ENCODE measurements around the gene THSD7A. TPM values are rescaled to one million over a fixed set of nuclear protein-coding genes. Genes with fewer than 3 reads are reported as not detected.

The THSD7A gene
- total and polyA plus RNA-seq, 8 donors = 3.7 to 20.8 (median 17.8) TPM

DNA sequence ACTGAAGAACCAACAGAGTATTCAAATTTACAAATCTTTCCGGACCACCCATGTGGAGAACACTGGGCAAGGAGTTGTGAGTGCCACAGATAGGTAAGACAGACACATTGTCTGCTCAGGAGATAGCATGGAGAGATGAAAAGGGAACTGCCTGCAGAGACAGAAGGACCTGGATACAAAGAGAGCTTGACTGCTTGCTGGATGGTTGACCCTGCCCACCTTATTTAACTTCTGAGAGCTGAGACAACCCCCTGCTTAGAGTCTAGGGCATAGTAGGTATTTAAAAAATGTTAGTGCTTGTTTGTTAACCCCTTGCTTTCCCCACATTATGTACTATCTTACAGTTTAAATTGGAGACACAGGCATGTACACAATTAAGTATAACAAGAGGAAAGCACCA is 314.1 kb downstream of the THSD7A start:
- TF ChIP-seq CTCF (IDR thresholded peaks at IDR 0.05) = no peak
- intact Hi-C loops (cut with DNase I) = no loop called here
- Histone ChIP-seq H3K27me3 (no peaks in the 10 kb centered on the region), H3K4me3 (no peak overlapping the region), H3K4me1 (no peaks in the 10 kb centered on the region), H3K9me3 (no peaks in the 10 kb centered on the region), H3K36me3 (no peaks in the 10 kb centered on the region), H3K27ac (no peak overlapping the region)
- ATAC-seq (no peak), DNase-seq (no peak)

GRCh38 chr7:11516328-11516727 is 315.7 kb downstream of the THSD7A start:
- TF ChIP-seq CTCF (IDR thresholded peaks at IDR 0.05) = no peak
- no peaks in the 10 kb centered on the region for H3K27me3 ChIP-seq
- no peak overlapping the region for H3K27ac ChIP-seq
- ATAC-seq (no peak), DNase-seq (no peak)
- no peaks in the 10 kb centered on the region for H3K9me3 ChIP-seq
- H3K36me3 ChIP-seq = no peaks in the 10 kb centered on the region
- no peak overlapping the region for H3K4me3 ChIP-seq
- H3K4me1 ChIP-seq = no peaks in the 10 kb centered on the region
- intact Hi-C loops (cut with DNase I) = no loop called here

DNA sequence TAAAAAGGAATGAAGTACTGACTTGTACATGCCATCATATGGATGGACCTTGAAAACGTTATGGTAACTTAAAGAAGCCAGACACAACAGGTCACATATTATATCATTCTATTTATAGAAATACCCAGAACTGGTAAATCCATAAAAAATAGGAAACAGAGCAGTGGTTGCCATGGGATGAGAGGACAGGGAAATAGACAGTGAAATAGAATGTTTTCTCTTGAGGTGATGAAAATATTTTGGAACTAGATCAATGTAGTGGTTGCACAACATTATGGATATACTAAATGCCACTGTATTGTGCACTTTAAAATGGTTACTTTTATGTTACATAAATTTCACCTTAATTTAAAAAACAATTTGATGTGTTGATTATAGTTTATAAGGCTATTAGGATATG is 318.5 kb downstream of the THSD7A start:
- Histone ChIP-seq H3K27me3 (no peaks in the 10 kb centered on the region), H3K27ac (no peak overlapping the region), H3K4me1 (no peaks in the 10 kb centered on the region), H3K4me3 (no peak overlapping the region), H3K36me3 (no peaks in the 10 kb centered on the region), H3K9me3 (peaks cover 0 to 3% of the 10 kb centered on the region in 2 donors)
- no peak for DNase-seq
- no peak for ATAC-seq
- TF ChIP-seq CTCF (IDR thresholded peaks at IDR 0.05) = no peak
- intact Hi-C loops (cut with DNase I) = no loop called here

DNA sequence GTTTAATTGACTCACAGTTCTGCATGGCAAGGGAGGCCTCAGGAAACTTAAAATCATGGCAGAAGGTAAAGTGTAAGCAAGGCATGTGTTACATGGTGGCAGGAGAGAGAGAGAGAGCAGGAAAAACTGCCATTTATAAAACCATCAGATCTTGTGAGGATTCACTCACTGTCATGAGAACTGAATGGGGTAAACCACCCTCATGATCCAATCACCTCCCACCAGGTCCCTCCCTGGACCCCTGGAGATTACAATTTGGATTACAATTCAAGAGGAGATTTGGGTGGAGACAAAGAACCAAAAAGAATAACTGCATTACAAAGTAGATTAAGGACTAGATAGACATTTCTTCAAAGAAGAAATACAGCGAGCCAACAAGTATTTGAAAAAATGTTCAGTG is 324.1 kb downstream of the THSD7A start:
- Histone ChIP-seq H3K27me3 (no peaks in the 10 kb centered on the region), H3K4me3 (no peak overlapping the region), H3K9me3 (peaks cover 0 to 15% of the 10 kb centered on the region in 2 donors), H3K27ac (no peak overlapping the region), H3K4me1 (no peaks in the 10 kb centered on the region), H3K36me3 (no peaks in the 10 kb centered on the region)
- intact Hi-C loops (cut with DNase I) = no loop called here
- no peak for ATAC-seq
- TF ChIP-seq CTCF (IDR thresholded peaks at IDR 0.05) = no peak
- no peak for DNase-seq

- no peak overlapping the region for H3K4me3 ChIP-seq
Observed at GRCh38 chr7:11506417-11506816, 325.6 kb downstream of the THSD7A start.

More at GRCh38 chr7:11506417-11506816, 325.6 kb downstream of the THSD7A start:
- Histone ChIP-seq H3K4me1 (no peaks in the 10 kb centered on the region), H3K27me3 (no peaks in the 10 kb centered on the region), H3K9me3 (peaks cover 0 to 27% of the 10 kb centered on the region in 2 donors), H3K36me3 (no peaks in the 10 kb centered on the region), H3K27ac (no peak overlapping the region)
- DNase-seq (peak in 2 of 4 donors; percentile 13 to 28), ATAC-seq (no peak)
- TF ChIP-seq CTCF (IDR thresholded peaks at IDR 0.05) = no peak
- intact Hi-C loops (cut with DNase I) = no loop called here
